ENCODE measurements around the gene HOXB5.

- TF ChIP-seq CTCF (IDR thresholded peaks at IDR 0.05; ENCODE audit: poor library complexity), result no peak
- TF ChIP-seq EZH2 (IDR thresholded peaks at IDR 0.05; ENCODE audit: borderline replicate concordance), result no peak
Measured at GRCh38 chr17:48606892-48607614, 13.5 kb upstream of the HOXB5 start.
